Aorta (tissue), 5 donors: ENCODE measurements around the gene KTI12. TPM values are rescaled to one million over a fixed set of nuclear protein-coding genes. Genes with fewer than 3 reads are reported as not detected.
A peak's percentile ranks its signal among the peaks of the same experiment; 100 is the strongest.
"Not testable (repeated sequence)": the region's sequence is repeated elsewhere in the genome, so short reads cannot be mapped to it uniquely, and the experiment has no call there.

Experiments
- ATAC-seq: fragments of 200-7000 bp; cut with Tn5 transposase; one replicate; pipeline ENCODE4 v1.9.1; 2022; ENCODE audit warnings: moderate library complexity; ENCODE audit not compliant: low FRiP score
- DNase-seq, 2 donors: peaks; one replicate each; pipeline ENCODE4 v3.0.0-alpha.2; 2020
- H3K27ac ChIP-seq, 2 donors: one replicate each; pipeline ENCODE4 v1.5.1; 2013; ENCODE audit warnings: low read length in 2 of 2, mild to moderate bottlenecking in 2 of 2, moderate library complexity in 2 of 2, control low read depth in 1 of 2, inconsistent platforms in 1 of 2, low read depth in 1 of 2
- H3K27me3 ChIP-seq, 2 donors: one replicate each; pipeline ENCODE4 v1.6.1; 2013; ENCODE audit warnings: control low read depth in 1 of 2, low read length in 1 of 2, mild to moderate bottlenecking in 1 of 2, moderate library complexity in 1 of 2; ENCODE audit not compliant: insufficient read depth in 2 of 2, control insufficient read depth in 1 of 2
- H3K36me3 ChIP-seq, 2 donors: one replicate each; pipeline ENCODE4 v1.6.1; 2013; ENCODE audit warnings: control low read depth in 1 of 2, low read length in 1 of 2, mild to moderate bottlenecking in 1 of 2; ENCODE audit not compliant: insufficient read depth in 2 of 2, control insufficient read depth in 1 of 2
- H3K4me1 ChIP-seq, 2 donors: one replicate each; pipeline ENCODE4 v1.6.1; 2013; ENCODE audit warnings: low read length in 2 of 2, control low read depth in 1 of 2, mild to moderate bottlenecking in 1 of 2, moderate library complexity in 1 of 2; ENCODE audit not compliant: insufficient read depth in 2 of 2, control insufficient read depth in 1 of 2
- H3K4me3 ChIP-seq, 2 donors: one replicate each; pipeline ENCODE4 v1.5.1; 2013; ENCODE audit warnings: low read length in 2 of 2, control low read depth in 1 of 2, mild to moderate bottlenecking in 1 of 2
- H3K9me3 ChIP-seq: one replicate; pipeline ENCODE4 v1.6.1; 2013; ENCODE audit warnings: mild to moderate bottlenecking, low read length; ENCODE audit not compliant: control insufficient read depth
- WGBS, 2 donors: extraction: QIAGEN DNeasy Blood & Tissue Kit; methylation state at CpG; one replicate each; pipeline ENCODE4 v1.1.7; 2013; 5-methylcytosine and 5-hydroxymethylcytosine counted together
- intact Hi-C, 2 donors: fragments of 100-400 bp; cut with DNase I; formaldehyde crosslinking; loops; one replicate each; pipeline versions ENCODE4 v1.14.2 to v1.15.0; 2022
- polyA plus RNA-seq, 2 donors: library from polyadenylated mRNA; stranded (reverse); fragments of 200-250 nt; gene quantifications; one replicate each; pipeline ENCODE4 v1.2.3, GENCODE V29; 2013
- total RNA-seq, 2 donors: library from RNA; stranded (reverse); fragmentation: NEBNext Ultra II Directional; extraction: Animal tissue kit (Norgen Biotek cat#: 25700); gene quantifications; one replicate each; pipeline ENCODE4 v1.2.1, GENCODE V29; 2021
- donor health status: healthy with polysubstance abuse.
- donor health status: Bipolar disorder and iron deficiency.
- donor health status: DM: no; HTN: no; CAD: no.
- donor health status: DM: no; HTN: no; CAD: no.
- donor health status: DM: yes; HTN: yes; CAD: no.

Gene KTI12
- total and polyA plus RNA-seq, 4 donors = 2.0 to 7.9 (median 7.1) TPM

- not testable (repeated sequence) for H3K4me3 ChIP-seq, H3K27me3 ChIP-seq, H3K4me1 ChIP-seq, DNase-seq, H3K36me3 ChIP-seq, ATAC-seq, H3K9me3 ChIP-seq
- intact Hi-C loops = loop anchor here in 1 of 2 donors (2.0 kb wide), 1 partner anchor 109 kb away; no protein-coding TSS in a partner anchor
- peak overlapping the region; percentile 28 to 75 for H3K27ac ChIP-seq
- WGBS, 2 donors = 0 to 7% methylated on average over 3 of the region's 3 CpGs
Observed at GRCh38 chr1:52005548-52005947, 28.1 kb downstream of the KTI12 start.

GRCh38 chr1:52003877-52004276 lies 29.7 kb downstream of the KTI12 start:
- Histone ChIP-seq H3K4me3 (no peak overlapping the region), H3K27ac (no peak overlapping the region), H3K9me3 (no peaks in the 10 kb centered on the region), H3K36me3 (no peaks in the 10 kb centered on the region), H3K27me3 (no peaks in the 10 kb centered on the region), H3K4me1 (peaks cover 2 to 3% of the 10 kb centered on the region in 2 donors)
- ATAC-seq (no peak), DNase-seq (no peak)
- 65 to 69% methylated on average over 4 of the region's 4 CpGs for WGBS, 2 donors
- intact Hi-C loops = loop anchor here (2.0 to 5.0 kb wide), 2 partner anchors 107 kb away; no protein-coding TSS in a partner anchor

- intact Hi-C loops = loop anchor here in 1 of 2 donors (5.0 kb wide), 1 partner anchor 105 kb away; no protein-coding TSS in a partner anchor
- Histone ChIP-seq H3K9me3 (no peaks in the 10 kb centered on the region), H3K36me3 (no peaks in the 10 kb centered on the region), H3K4me3 (no peak overlapping the region), H3K27ac (no peak overlapping the region), H3K27me3 (no peaks in the 10 kb centered on the region), H3K4me1 (peaks cover under 1 to 1% of the 10 kb centered on the region in 2 donors)
- ATAC-seq (peak; percentile 88), DNase-seq (no peak)
- 54 to 55% methylated on average over 9 of the region's 9 CpGs for WGBS, 2 donors
Observed at GRCh38 chr1:52002038-52002917, 31.3 kb downstream of the KTI12 start.

GRCh38 chr1:51998701-51999100 lies 34.9 kb downstream of the KTI12 start:
- ATAC-seq (no peak), DNase-seq (no peak)
- Histone ChIP-seq H3K9me3 (no peaks in the 10 kb centered on the region), H3K27me3 (no peaks in the 10 kb centered on the region), H3K4me3 (no peak overlapping the region), H3K36me3 (no peaks in the 10 kb centered on the region), H3K4me1 (no peaks in the 10 kb centered on the region), H3K27ac (no peak overlapping the region)
- intact Hi-C loops = no loop called here
- 86 to 96% methylated on average over 1 of the region's 1 CpG for WGBS, 2 donors

- H3K4me1 ChIP-seq = no peaks in the 10 kb centered on the region
- H3K27me3 ChIP-seq = no peaks in the 10 kb centered on the region
- no peaks in the 10 kb centered on the region for H3K36me3 ChIP-seq
- no peak overlapping the region for H3K27ac ChIP-seq
- DNase-seq = no peak
- no peak overlapping the region for H3K4me3 ChIP-seq
- WGBS, 2 donors = 44 to 46% methylated on average over 5 of the region's 5 CpGs
- no peaks in the 10 kb centered on the region for H3K9me3 ChIP-seq
- intact Hi-C loops = no loop called here
- no peak for ATAC-seq
Observed at GRCh38 chr1:51997974-51998382, 35.6 kb downstream of the KTI12 start.

- 0 to 1% methylated on average over 34 to 46 of the region's 46 CpGs for WGBS, 2 donors
- no peaks in the 10 kb centered on the region for H3K36me3 ChIP-seq
- ATAC-seq (peak; percentile 64), DNase-seq (peak; percentile 52 to 81)
- no peak within 1 kb of the TSS for H3K27ac ChIP-seq
- H3K4me3 ChIP-seq = peak within 1 kb of the TSS; percentile 44
- H3K4me1 ChIP-seq = no peaks in the 10 kb centered on the region
- no peaks in the 10 kb centered on the region for H3K27me3 ChIP-seq
- H3K9me3 ChIP-seq = no peaks in the 10 kb centered on the region
- intact Hi-C loops = no loop called here
Observed at GRCh38 chr1:51990478-51990965, 43.1 kb downstream of the KTI12 start, which contains the start of gene RAB3B. RAB3B (minus strand) TSS chr1:51990700; CDS start chr1:51977117, 13,583 bp downstream.

- Histone ChIP-seq H3K4me3 (peak overlapping the region; percentile 44), H3K36me3 (no peaks in the 10 kb centered on the region), H3K9me3 (no peaks in the 10 kb centered on the region), H3K4me1 (no peaks in the 10 kb centered on the region), H3K27ac (no peak overlapping the region), H3K27me3 (no peaks in the 10 kb centered on the region)
- ATAC-seq = no peak
- DNase-seq = no peak
- intact Hi-C loops = no loop called here
- 11% methylated on average over 40 to 47 of the region's 47 CpGs for WGBS, 2 donors
Observed at GRCh38 chr1:51989582-51990477, 43.8 kb downstream of the KTI12 start.

GRCh38 chr1:51988254-51988653 lies 45.4 kb downstream of the KTI12 start:
- Histone ChIP-seq H3K4me1 (no peaks in the 10 kb centered on the region), H3K9me3 (no peaks in the 10 kb centered on the region), H3K27me3 (no peaks in the 10 kb centered on the region), H3K27ac (no peak overlapping the region), H3K36me3 (no peaks in the 10 kb centered on the region), H3K4me3 (no peak overlapping the region)
- intact Hi-C loops = no loop called here
- DNase-seq (no peak), ATAC-seq (no peak)
